H1 (cell line): ENCODE results near the gene CACNG3. TPM values are rescaled to one million over a fixed set of nuclear protein-coding genes. Genes with fewer than 3 reads are reported as not detected.

Experiments used
- BCL11A ChIP-seq, 2 experiments: IDR thresholded peaks; one replicate each; pipeline ENCODE4 v1.6.1; 2011; ENCODE audit warnings: low read depth in 2 of 2, low read length in 2 of 2, mild to moderate bottlenecking in 2 of 2
- GABPA ChIP-seq: IDR thresholded peaks from 2 replicates; pipeline ENCODE4 v1.6.1; 2011; ENCODE audit warnings: mild to moderate bottlenecking, low read length, moderate library complexity, borderline replicate concordance; ENCODE audit not compliant: insufficient read depth
- GTF2F1 ChIP-seq: IDR thresholded peaks from 2 replicates; pipeline ENCODE4 v1.6.1; 2012; ENCODE audit warnings: low read depth, low read length, improper control_type of control experiment, borderline replicate concordance
- MAX ChIP-seq: IDR thresholded peaks from 2 replicates; pipeline ENCODE4 v1.6.1; 2012; ENCODE audit warnings: inconsistent platforms
- SAP30 ChIP-seq: fragments of 300-600 bp; sonication (generic); IDR thresholded peaks from 2 replicates; pipeline ENCODE4 v1.7.1; 2012; ENCODE audit warnings: low read length, moderate library complexity, mild to moderate bottlenecking, inconsistent platforms; ENCODE audit not compliant: insufficient read depth, insufficient replicate concordance
- SP2 ChIP-seq: IDR thresholded peaks from 2 replicates; pipeline ENCODE4 v1.6.1; 2012; ENCODE audit warnings: mild to moderate bottlenecking, low read length, inconsistent platforms
- ZNF274 ChIP-seq: IDR thresholded peaks from 2 replicates; pipeline ENCODE4 v1.7.0; 2012; ENCODE audit warnings: low read length, borderline replicate concordance; ENCODE audit errors: extremely low read depth
- polyA plus RNA-seq, 7 experiments: library from polyadenylated mRNA; depleted of rRNA in 3 of 7; stranded (reverse) in 5 of 7; unstranded in 2 of 7; fragments of >200 nt in 5 of 7; fragments of 200-250 nt in 2 of 7; gene quantifications; 1 replicate in 5 of 7; 2 replicates in 1 of 7; 4 replicates in 1 of 7; pipeline versions ENCODE4 v1.2.1 to v1.2.3, GENCODE V29; 2011 to 2013; ENCODE audit warnings: missing spikeins in 2 of 7, mixed read lengths in 2 of 7
- total RNA-seq: library from RNA; stranded (reverse); fragmentation: NEBNext Ultra II Directional; extraction: Animal tissue kit (Norgen Biotek cat#: 25700); gene quantifications from 2 replicates; pipeline ENCODE4 v1.2.1, GENCODE V29; 2021

The CACNG3 gene
- total and polyA plus RNA-seq, 2 of the 8 experiments (the other 6 are each of a cell fraction or from before 2014, with no cell fraction given), result 0.12 TPM; not detected in 1

GRCh38 chr16:24228514-24228913 is 27.6 kb upstream of the CACNG3 start (continued):
- TF ChIP-seq GABPA (no peak), SP2 (no peak), MAX (no peak), GTF2F1 (no peak), ZNF274 (no peak), SAP30 (no peak), BCL11A (IDR thresholded peaks at IDR 0.05; ENCODE audit: low read depth in 2 of 2, low read length in 2 of 2) (no peak)
